IMR-90 (cell line): ENCODE results near the gene SRD5A1. TPM values are rescaled to one million over a fixed set of nuclear protein-coding genes. Genes with fewer than 3 reads are reported as not detected.

Experiments
- ATAC-seq: fragments of 200-7000 bp; cut with Tn5 transposase; 2 replicates; pipeline ENCODE4 v1.9.1; 2020; ENCODE audit warnings: low read depth, mild to moderate bottlenecking, moderate library complexity
- BruUV-seq: library from RNA; stranded (reverse); fragments of 400-500 nt; replicated peaks from 2 replicates; lab custom pipeline; 2021; lab: Mats Ljungman, UMichigan
- CTCF ChIA-PET: fragments of 300-600 bp; formaldehyde crosslinking; extraction: SDS; loops from one replicate; lab custom pipeline; 2021; ENCODE audit warnings: antibody characterized with exemption; lab: Yijun Ruan, JAX
- POLR2A ChIA-PET: fragments of 300-600 bp; sonication (Branson Sonifier 250); formaldehyde crosslinking; loops from one replicate; lab custom pipeline; 2022; ENCODE audit warnings: antibody characterized with exemption; ENCODE audit not compliant: unreplicated experiment; lab: Charles Lee
- DNase-seq: peaks from one replicate; pipeline ENCODE4 v3.0.0; 2013
- H2AFZ ChIP-seq: replicated peaks from 2 replicates; pipeline ENCODE3; 2013; ENCODE audit warnings: low read length, mild to moderate bottlenecking; ENCODE audit not compliant: poor library complexity
- H2AK5ac ChIP-seq: 2 replicates; pipeline ENCODE4 v1.6.1; 2013; ENCODE audit warnings: low read depth, low read length, inconsistent platforms
- H2AK9ac ChIP-seq: replicated peaks from 2 replicates; pipeline ENCODE3; 2013; ENCODE audit warnings: mild to moderate bottlenecking, low read depth, low read length, moderate library complexity; ENCODE audit not compliant: poor library complexity
- H2BK120ac ChIP-seq: 2 replicates; pipeline ENCODE4 v1.6.1; 2013; ENCODE audit warnings: low read depth, low read length, inconsistent platforms
- H2BK15ac ChIP-seq: 3 replicates; pipeline ENCODE4 v1.6.1; 2013; ENCODE audit warnings: low read depth, low read length, inconsistent platforms
- H2BK20ac ChIP-seq: 2 replicates; pipeline ENCODE4 v1.6.1; 2013; ENCODE audit warnings: low read depth, mild to moderate bottlenecking, inconsistent platforms, low read length, moderate library complexity
- H2BK5ac ChIP-seq: 2 replicates; pipeline ENCODE4 v1.6.1; 2013; ENCODE audit warnings: mild to moderate bottlenecking, low read depth, low read length, inconsistent platforms; ENCODE audit not compliant: poor library complexity, severe bottlenecking
- H3K14ac ChIP-seq: replicated peaks from 2 replicates; pipeline ENCODE4 v1.6.1; 2013; ENCODE audit warnings: low read depth, low read length, inconsistent platforms
- H3K18ac ChIP-seq: 2 replicates; pipeline ENCODE4 v1.6.1; 2013; ENCODE audit warnings: low read depth, low read length, control low read depth
- H3K23ac ChIP-seq: 2 replicates; pipeline ENCODE4 v1.6.1; 2013; ENCODE audit warnings: low read depth, low read length, inconsistent platforms
- H3K27ac ChIP-seq: 2 replicates; pipeline ENCODE4 v1.5.1; 2013; ENCODE audit warnings: mild to moderate bottlenecking, control low read depth, low read length; ENCODE audit not compliant: insufficient read depth
- H3K27me3 ChIP-seq: 2 replicates; pipeline ENCODE4 v1.6.1; 2013; ENCODE audit warnings: low read length; ENCODE audit not compliant: control insufficient read depth, insufficient read depth
- H3K36me3 ChIP-seq: 2 replicates; pipeline ENCODE4 v1.6.1; 2013; ENCODE audit warnings: low read length, mixed read lengths; ENCODE audit not compliant: control insufficient read depth, insufficient read depth
- H3K4ac ChIP-seq: 2 replicates; pipeline ENCODE4 v1.6.1; 2013; ENCODE audit warnings: low read depth, low read length, inconsistent platforms
- H3K4me1 ChIP-seq: 2 replicates; pipeline ENCODE4 v1.6.1; 2013; ENCODE audit warnings: low read length, mixed read lengths; ENCODE audit not compliant: control insufficient read depth, insufficient read depth
- H3K4me2 ChIP-seq: 2 replicates; pipeline ENCODE4 v1.6.1; 2013; ENCODE audit warnings: low read depth, mild to moderate bottlenecking, control low read depth, low read length, moderate library complexity
- H3K4me3 ChIP-seq: 2 replicates; pipeline ENCODE4 v1.5.1; 2013; ENCODE audit warnings: low read depth, mild to moderate bottlenecking, control low read depth, low read length, moderate library complexity; ENCODE audit not compliant: insufficient read depth
- H3K56ac ChIP-seq: 2 replicates; pipeline ENCODE4 v1.6.1; 2013; ENCODE audit warnings: low read length, inconsistent platforms; ENCODE audit not compliant: insufficient read depth; ENCODE audit errors: extremely low read depth
- H3K79me1 ChIP-seq, 2 experiments: 2 replicates each; pipeline ENCODE4 v1.6.1; 2013; ENCODE audit warnings: low read length in 2 of 2, inconsistent platforms in 1 of 2, low read depth in 1 of 2
- H3K9ac ChIP-seq: 2 replicates; pipeline ENCODE4 v1.6.1; 2013; ENCODE audit warnings: low read depth, low read length, control low read depth
- H3K9me1 ChIP-seq: 2 replicates; pipeline ENCODE4 v1.6.1; 2013; ENCODE audit warnings: low read length, inconsistent platforms; ENCODE audit not compliant: insufficient read depth
- H3K9me3 ChIP-seq: 2 replicates; pipeline ENCODE4 v1.6.1; 2013; ENCODE audit warnings: low read length; ENCODE audit not compliant: control insufficient read depth, insufficient read depth
- H4K20me1 ChIP-seq: 2 replicates; pipeline ENCODE4 v1.6.1; 2013; ENCODE audit warnings: low read length, inconsistent platforms; ENCODE audit not compliant: insufficient read depth
- H4K5ac ChIP-seq: 2 replicates; pipeline ENCODE4 v1.6.1; 2013; ENCODE audit warnings: mild to moderate bottlenecking, low read depth, low read length, control low read depth
- H4K8ac ChIP-seq, 2 experiments: 2 replicates each; pipeline ENCODE4 v1.6.1; 2013; ENCODE audit warnings: low read depth in 2 of 2, low read length in 2 of 2, control low read depth in 1 of 2, inconsistent platforms in 1 of 2
- H4K91ac ChIP-seq: 2 replicates; pipeline ENCODE4 v1.6.1; 2013; ENCODE audit warnings: low read depth, low read length, inconsistent platforms; ENCODE audit not compliant: insufficient read depth
- ELK1 ChIP-seq: fragments of 150-350 bp; IDR thresholded peaks from 2 replicates; pipeline ENCODE4 v1.6.1; 2016; ENCODE audit warnings: low read depth, mild to moderate bottlenecking, low read length, moderate library complexity, borderline replicate concordance
- MAZ ChIP-seq: IDR thresholded peaks from 2 replicates; pipeline ENCODE4 v1.6.1; 2012; ENCODE audit warnings: low read depth, mild to moderate bottlenecking, low read length, improper control_type of control experiment, moderate library complexity, borderline replicate concordance
- RCOR1 ChIP-seq: IDR thresholded peaks from 2 replicates; pipeline ENCODE4 v1.6.1; 2012; ENCODE audit warnings: mild to moderate bottlenecking, low read length, improper control_type of control experiment; ENCODE audit not compliant: insufficient replicate concordance
- WGBS, 2 experiments: methylation state at CpG; one replicate each; pipeline versions ENCODE4 v1.1.5 to v1.1.7; 2013; ENCODE audit warnings: missing lambda C conversion rate in 2 of 2; ENCODE audit not compliant: insufficient read length in 1 of 2; ENCODE audit errors: extremely low coverage in 2 of 2; 5-methylcytosine and 5-hydroxymethylcytosine counted together
- dilution Hi-C: fragments of 300-500 bp; cut with HindIII; formaldehyde crosslinking; loops from one replicate; pipeline ENCODE4 v1.14.3; 2018; ENCODE audit warnings: low sequenced_read_pairs; ENCODE audit not compliant: unreplicated experiment
- in situ Hi-C: fragments of 300-500 bp; cut with MboI; formaldehyde crosslinking; loops from 3 replicates; pipeline ENCODE4 v1.14.3; 2019; ENCODE audit warnings: low sequenced_read_pairs, inconsistent platforms, mixed read lengths
- intact Hi-C: fragments of 100-400 bp; cut with micrococcal nuclease; formaldehyde crosslinking; loops from 2 replicates; pipeline ENCODE4 v1.10.0; 2022
- polyA plus RNA-seq, 3 experiments: library from polyadenylated mRNA; depleted of rRNA; stranded (reverse); fragments of >200 nt; gene quantifications; 2 replicates each; pipeline ENCODE4 v1.2.3, GENCODE V29; 2012; ENCODE audit warnings: low replicate concordance in 1 of 3
- total RNA-seq: library from RNA; depleted of rRNA; stranded (reverse); fragments of >200 nt; gene quantifications from 2 replicates; pipeline ENCODE4 v1.2.3, GENCODE V29; 2012

Gene SRD5A1
- total and polyA plus RNA-seq, 2 of the 4 experiments (the other 2 are of a cell fraction) = 6.3 to 18.2 TPM

GRCh38 chr5:6721442-6721841, 88.2 kb downstream of the SRD5A1 start:
- Histone ChIP-seq H3K4me1 (peaks cover 43% of the 10 kb centered on the region), H3K36me3 (peaks cover 4% of the 10 kb centered on the region)
- in situ Hi-C loops = no loop called here

More at GRCh38 chr5:6721442-6721841, 88.2 kb downstream of the SRD5A1 start:
- Histone ChIP-seq H3K23ac (peak overlapping the region; percentile 19), H3K18ac (no peak overlapping the region; the same call in 1 of the 2 replicates), H2AK9ac (no peak overlapping the region), H2BK120ac (no peak overlapping the region), H3K27ac (peak overlapping the region; percentile 22; the same call in 1 of the 2 replicates), H2BK20ac (no peak overlapping the region), H2BK5ac (peak overlapping the region; percentile 17), H3K14ac (peak overlapping the region; percentile 39), H4K5ac (peak overlapping the region; percentile 57), H3K4me2 (peak overlapping the region; percentile 88), H3K56ac (no peak overlapping the region), H3K4me3 (no peak overlapping the region), H3K4ac (no peak overlapping the region), H3K27me3 (no peaks in the 10 kb centered on the region), H2AFZ (no peak overlapping the region), H3K9me3 (no peaks in the 10 kb centered on the region), H3K9me1 (peaks cover 66% of the 10 kb centered on the region), H2AK5ac (no peak overlapping the region), H4K20me1 (peaks cover 95% of the 10 kb centered on the region), H4K91ac (no peak overlapping the region), H4K8ac (no peak overlapping the region), H3K79me1 (peaks cover 0 to 83% of the 10 kb centered on the region in 2 experiments; a peak in 2 of 4 replicates), H3K9ac (peak overlapping the region; percentile 7; the same call in 1 of the 2 replicates), H2BK15ac (no peak overlapping the region)
- ChIA-PET CTCF (no interaction called here), POLR2A (interaction anchor here (0.8 kb wide), 1 partner anchor 11 kb away, joined by 3 read pairs; no protein-coding TSS in a partner anchor)
- DNase-seq (no peak), ATAC-seq (no peak)
- BruUV-seq = no TSS peak
- dilution Hi-C loops = no loop called here
- 8% methylated on average over 2 of the region's 4 CpGs; no CpG with 5 or more reads in 1 of the 2 experiments for WGBS, 2 experiments
- TF ChIP-seq RCOR1 (no peak), ELK1 (no peak), MAZ (no peak)
- intact Hi-C loops = loop anchor here (1.0 kb wide), 1 partner anchor 11 kb away; no protein-coding TSS in a partner anchor
